Uterus (tissue), 4 donors: ENCODE results near the gene TNP2. TPM values are rescaled to one million over a fixed set of nuclear protein-coding genes. Genes with fewer than 3 reads are reported as not detected.

ENCODE experiments used
- DNase-seq, 2 donors: peaks; one replicate each; pipeline ENCODE4 v3.0.0-alpha.2; 2019 to 2020
- H3K27ac ChIP-seq, 2 donors: fragments of 200-600 bp; sonication (generic); 1 replicate in 1 of 2; 2 replicates in 1 of 2; pipeline ENCODE4 v1.5.1; 2016 to 2018
- H3K27me3 ChIP-seq, 2 donors: fragments of 200-600 bp; sonication (generic); one replicate each; pipeline ENCODE4 v1.5.1; 2018 to 2019; ENCODE audit warnings: control low read depth in 1 of 2
- H3K36me3 ChIP-seq, 2 donors: fragments of 200-600 bp; sonication (generic); one replicate each; pipeline ENCODE4 v1.5.1; 2019; ENCODE audit warnings: control low read depth in 1 of 2
- H3K4me1 ChIP-seq, 2 donors: fragments of 200-600 bp; sonication (generic); one replicate each; pipeline ENCODE4 v1.5.1; 2018 to 2019; ENCODE audit warnings: control low read depth in 1 of 2
- H3K4me3 ChIP-seq, 2 donors: fragments of 200-600 bp; sonication (generic); 1 replicate in 1 of 2; 2 replicates in 1 of 2; pipeline ENCODE4 v1.5.1; 2018 to 2019; ENCODE audit warnings: mild to moderate bottlenecking in 1 of 2
- H3K9me3 ChIP-seq, 2 donors: fragments of 200-600 bp; sonication (generic); one replicate each; pipeline ENCODE4 v1.5.1; 2019; ENCODE audit warnings: control low read depth in 1 of 2
- CTCF ChIP-seq, 4 experiments: fragments of 200-600 bp in 2 of 4; fragments of 450-650 bp in 2 of 4; sonication (generic) in 2 of 4; IDR thresholded peaks; one replicate each; pipeline ENCODE4 v1.5.1; 2016 to 2019; ENCODE audit warnings: antibody characterized with exemption in 4 of 4, mild to moderate bottlenecking in 2 of 4, moderate library complexity in 1 of 4
- POLR2A ChIP-seq, 2 donors: fragments of 450-650 bp; IDR thresholded peaks; one replicate each; pipeline ENCODE4 v1.6.1; 2016; ENCODE audit warnings: antibody characterized with exemption in 2 of 2, mild to moderate bottlenecking in 1 of 2, moderate library complexity in 1 of 2
- intact Hi-C: fragments of 100-400 bp; cut with DNase I; formaldehyde crosslinking; loops from one replicate; pipeline ENCODE4 v1.15.1; 2023; ENCODE audit warnings: low total_unique reads
- total RNA-seq, 4 donors: library from RNA; depleted of rRNA in 3 of 4; stranded (reverse); fragments of >200 nt in 3 of 4; gene quantifications; one replicate each; pipeline versions ENCODE4 v1.1.0 to v1.2.4, GENCODE V29; 2014 to 2023
- donor health status: DM: yes; HTN: yes; CAD: no.

TNP2 gene
- total RNA-seq, 4 donors from 2014 or later, result not detected

DNA sequence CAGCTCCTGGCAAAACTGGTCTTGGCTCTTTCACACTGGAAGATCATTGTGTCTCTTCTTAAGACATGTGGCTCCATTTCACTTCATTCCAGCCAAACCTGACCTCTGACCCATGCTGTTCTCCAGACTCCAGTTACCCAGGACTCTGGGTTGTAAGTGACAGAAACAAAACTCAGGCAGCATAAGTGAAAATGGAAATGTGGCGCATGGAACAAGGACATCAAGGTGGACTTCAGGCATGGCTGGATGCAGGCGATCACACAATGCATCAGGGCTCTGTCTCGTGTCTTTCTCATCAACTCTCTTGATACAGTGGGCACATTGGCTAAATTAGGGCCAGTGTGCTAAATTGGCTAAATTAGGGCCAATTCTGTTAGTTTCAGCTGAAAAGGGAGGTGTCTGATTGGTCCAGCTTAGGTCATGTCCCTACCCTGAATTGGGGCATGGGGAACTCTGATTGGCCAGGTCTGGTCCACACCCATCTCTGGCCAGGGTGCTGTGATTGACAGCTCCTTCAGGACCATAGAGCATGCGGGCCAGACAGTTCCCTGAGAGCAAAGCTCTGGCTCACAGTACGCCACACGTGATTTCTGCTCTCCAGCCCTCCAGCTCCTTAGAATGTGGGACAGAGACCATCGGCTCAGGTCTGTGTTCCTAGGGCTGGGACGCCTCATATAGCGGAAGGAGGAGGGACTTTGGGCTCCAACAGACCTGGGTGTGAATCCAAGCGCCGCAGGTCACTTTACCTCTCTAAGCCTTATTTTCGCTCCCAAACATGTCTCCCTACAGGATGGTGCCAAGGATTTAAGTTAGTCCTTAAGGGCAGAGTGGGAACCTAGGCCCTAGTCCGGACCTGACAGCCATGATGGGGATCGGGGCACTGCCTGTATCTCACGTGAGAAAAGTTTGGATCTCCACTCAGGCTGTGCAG is 30.6 kb downstream of the TNP2 start:
- H3K9me3 ChIP-seq, result no peaks in the 10 kb centered on the region
- H3K27me3 ChIP-seq, result no peaks in the 10 kb centered on the region
- H3K4me1 ChIP-seq, result no peaks in the 10 kb centered on the region
- TF ChIP-seq CTCF (IDR thresholded peaks at IDR 0.05), result no peak
- TF ChIP-seq POLR2A (IDR thresholded peaks at IDR 0.05), result no peak
- intact Hi-C loops, result no loop called here
- H3K36me3 ChIP-seq, result no peaks in the 10 kb centered on the region
- no peak for DNase-seq
- no peak overlapping the region for H3K4me3 ChIP-seq
- no peak overlapping the region for H3K27ac ChIP-seq

GRCh38 chr16:11236461-11237254 is 32.5 kb downstream of the TNP2 start:
- H3K27me3 ChIP-seq, result no peaks in the 10 kb centered on the region
- no peaks in the 10 kb centered on the region for H3K4me1 ChIP-seq
- H3K27ac ChIP-seq, result no peak overlapping the region
- TF ChIP-seq POLR2A (IDR thresholded peaks at IDR 0.05) (no peak), CTCF (IDR thresholded peaks at IDR 0.05) (no peak)
- no peaks in the 10 kb centered on the region for H3K36me3 ChIP-seq
- intact Hi-C loops, result no loop called here
- DNase-seq, result no peak
- no peaks in the 10 kb centered on the region for H3K9me3 ChIP-seq
- no peak overlapping the region for H3K4me3 ChIP-seq

DNA sequence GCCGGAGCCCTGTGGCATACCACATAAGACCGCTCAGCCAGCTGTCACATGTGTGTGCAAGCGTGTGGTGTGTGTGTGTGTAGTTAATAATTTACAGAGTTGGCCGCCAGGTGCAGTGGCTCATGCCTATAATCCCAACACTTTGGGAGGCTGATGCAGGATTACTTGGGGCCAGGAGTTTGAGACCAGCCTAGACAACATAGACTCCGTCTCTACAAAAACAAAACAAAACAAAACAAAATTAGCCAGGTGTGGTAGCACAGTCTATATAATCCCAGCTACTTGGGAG is 33.5 kb downstream of the TNP2 start:
- intact Hi-C loops, result no loop called here
- TF ChIP-seq CTCF (IDR thresholded peaks at IDR 0.05) (no peak), POLR2A (IDR thresholded peaks at IDR 0.05) (no peak)
- no peak overlapping the region for H3K27ac ChIP-seq
- no peaks in the 10 kb centered on the region for H3K9me3 ChIP-seq
- no peaks in the 10 kb centered on the region for H3K36me3 ChIP-seq
- no peaks in the 10 kb centered on the region for H3K27me3 ChIP-seq
- no peaks in the 10 kb centered on the region for H3K4me1 ChIP-seq
- H3K4me3 ChIP-seq, result no peak overlapping the region
- no peak for DNase-seq

DNA sequence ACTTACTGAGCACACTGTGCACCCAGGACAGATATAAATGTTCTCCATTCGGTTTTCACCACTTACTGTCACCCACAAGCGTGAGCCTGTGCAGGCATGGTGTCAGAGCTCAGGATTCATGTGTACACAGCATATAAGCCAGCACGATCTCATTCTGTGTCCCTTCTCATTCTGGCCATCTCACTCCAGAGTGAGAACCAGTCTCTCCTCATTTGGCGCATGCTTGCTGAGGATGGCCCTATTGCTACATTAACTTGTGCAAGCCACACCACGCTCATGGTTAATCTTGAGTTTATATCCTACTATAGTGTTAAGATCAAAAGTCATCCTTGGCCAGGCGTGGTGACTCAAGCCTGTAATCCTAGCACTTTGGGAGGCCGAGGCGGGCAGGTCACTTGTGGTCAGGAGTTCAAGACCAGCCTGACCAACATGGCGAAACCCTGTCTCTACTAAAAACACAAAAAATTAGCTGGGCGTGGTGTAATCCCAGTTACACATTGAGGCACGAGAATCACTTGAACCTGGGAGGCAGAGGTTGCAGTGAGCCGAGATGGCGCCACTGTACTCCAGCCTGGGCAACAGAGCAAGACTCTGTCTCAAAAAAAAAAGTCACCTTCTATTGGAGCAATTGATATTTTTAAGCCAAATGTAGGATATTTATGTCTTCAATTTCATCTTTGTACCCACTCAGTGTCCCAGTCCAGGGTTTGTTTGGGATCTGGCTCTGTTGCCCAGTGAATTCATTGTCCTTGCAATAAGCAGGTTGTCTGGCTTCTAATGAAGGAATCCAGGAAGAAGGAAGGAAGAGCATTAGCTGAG is 34.0 kb downstream of the TNP2 start:
- no peak for DNase-seq
- Histone ChIP-seq H3K4me1 (no peaks in the 10 kb centered on the region), H3K4me3 (no peak overlapping the region), H3K36me3 (no peaks in the 10 kb centered on the region), H3K27ac (no peak overlapping the region), H3K9me3 (no peaks in the 10 kb centered on the region), H3K27me3 (no peaks in the 10 kb centered on the region)
- intact Hi-C loops, result no loop called here
- TF ChIP-seq POLR2A (IDR thresholded peaks at IDR 0.05), result no peak

DNA sequence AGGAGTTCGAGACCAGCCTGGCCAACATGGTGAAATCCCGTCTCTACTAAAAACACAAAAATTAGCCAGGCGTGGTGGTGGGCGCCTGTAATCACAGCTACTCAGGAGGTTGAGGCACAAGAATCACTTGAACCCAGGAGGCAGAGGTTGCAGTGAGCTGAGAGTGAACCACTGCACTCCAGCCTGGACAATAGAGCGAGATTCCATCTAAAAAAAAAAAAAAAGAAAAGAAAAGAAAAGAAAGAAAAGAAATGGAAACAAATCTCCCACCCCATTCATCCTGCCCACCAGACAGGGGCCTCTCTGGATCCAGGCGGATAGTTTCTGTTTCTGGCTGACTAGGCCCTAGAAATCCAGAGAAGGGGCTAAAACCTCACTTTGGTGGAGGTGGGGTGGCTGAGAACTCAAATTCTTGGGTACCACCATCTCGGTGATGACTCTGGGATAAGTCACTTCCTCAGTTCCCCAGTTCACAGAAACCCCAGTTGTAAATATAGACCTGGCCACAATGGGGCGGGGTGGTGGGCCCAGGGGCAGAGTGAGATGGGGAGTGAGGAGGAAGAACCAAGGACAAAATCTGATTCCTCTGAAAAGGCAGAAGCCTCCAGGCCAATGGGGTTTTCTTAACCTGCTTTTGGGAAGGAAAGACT is 35.3 kb downstream of the TNP2 start:
- DNase-seq, result no peak
- Histone ChIP-seq H3K27ac (no peak overlapping the region), H3K36me3 (no peaks in the 10 kb centered on the region), H3K9me3 (no peaks in the 10 kb centered on the region), H3K27me3 (no peaks in the 10 kb centered on the region), H3K4me1 (no peaks in the 10 kb centered on the region), H3K4me3 (no peak overlapping the region)
- intact Hi-C loops, result no loop called here
- TF ChIP-seq CTCF (IDR thresholded peaks at IDR 0.05), result no peak
